Measurements from ENCODE around the gene MSH5. TPM values are rescaled to one million over a fixed set of nuclear protein-coding genes. Genes with fewer than 3 reads are reported as not detected.

The MSH5 gene
- polyA plus RNA-seq, 2 of the 4 experiments (the other 2 are of a cell fraction): 17.4 to 36.5 TPM

DNA sequence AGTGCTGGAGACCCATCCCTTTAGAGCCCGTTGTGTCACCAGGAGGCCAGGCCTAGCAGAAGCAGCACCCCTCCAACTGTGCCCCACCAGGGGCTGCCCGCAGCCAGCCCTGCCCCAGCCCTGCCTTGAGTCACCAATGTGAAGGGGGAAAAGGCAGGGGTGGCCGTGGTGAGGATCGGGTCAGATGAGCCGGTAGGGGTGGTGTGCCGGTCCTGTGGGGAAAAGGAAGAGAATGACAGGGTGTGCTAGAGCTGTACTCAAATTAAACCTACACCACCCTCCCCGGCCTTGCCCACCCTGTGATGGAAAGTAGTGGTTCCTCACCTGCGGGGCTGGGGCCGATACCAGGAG lies 25.7 kb downstream of the MSH5 start:
- H3K9me3 ChIP-seq: no peaks in the 10 kb centered on the region
- H3K4me1 ChIP-seq: no peaks in the 10 kb centered on the region
- TF ChIP-seq RNF2 (IDR thresholded peaks at IDR 0.05; ENCODE audit: borderline replicate concordance, low read depth) (no peak), CEBPB (IDR thresholded peaks at IDR 0.05) (no peak), ZFP36 (IDR thresholded peaks at IDR 0.05; ENCODE audit: borderline replicate concordance, partially characterized antibody) (no peak), CBX2 (IDR thresholded peaks at IDR 0.05; ENCODE audit: borderline replicate concordance, low read depth) (no peak), BHLHE40 (IDR thresholded peaks at IDR 0.05; ENCODE audit: low read depth, low read length) (no peak), POLR2AphosphoS2 (conservative IDR thresholded peaks at IDR 0.05; ENCODE audit: low read length) (no peak), HEYL (CRISPR knock-in tag; IDR thresholded peaks at IDR 0.05) (no peak)
- TF ChIP-seq, protein P1, sequence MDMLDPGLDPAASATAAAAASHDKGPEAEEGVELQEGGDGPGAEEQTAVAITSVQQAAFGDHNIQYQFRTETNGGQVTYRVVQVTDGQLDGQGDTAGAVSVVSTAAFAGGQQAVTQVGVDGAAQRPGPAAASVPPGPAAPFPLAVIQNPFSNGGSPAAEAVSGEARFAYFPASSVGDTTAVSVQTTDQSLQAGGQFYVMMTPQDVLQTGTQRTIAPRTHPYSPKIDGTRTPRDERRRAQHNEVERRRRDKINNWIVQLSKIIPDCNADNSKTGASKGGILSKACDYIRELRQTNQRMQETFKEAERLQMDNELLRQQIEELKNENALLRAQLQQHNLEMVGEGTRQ (IDR thresholded peaks at IDR 0.05): no peak
- TF ChIP-seq, protein P2, sequence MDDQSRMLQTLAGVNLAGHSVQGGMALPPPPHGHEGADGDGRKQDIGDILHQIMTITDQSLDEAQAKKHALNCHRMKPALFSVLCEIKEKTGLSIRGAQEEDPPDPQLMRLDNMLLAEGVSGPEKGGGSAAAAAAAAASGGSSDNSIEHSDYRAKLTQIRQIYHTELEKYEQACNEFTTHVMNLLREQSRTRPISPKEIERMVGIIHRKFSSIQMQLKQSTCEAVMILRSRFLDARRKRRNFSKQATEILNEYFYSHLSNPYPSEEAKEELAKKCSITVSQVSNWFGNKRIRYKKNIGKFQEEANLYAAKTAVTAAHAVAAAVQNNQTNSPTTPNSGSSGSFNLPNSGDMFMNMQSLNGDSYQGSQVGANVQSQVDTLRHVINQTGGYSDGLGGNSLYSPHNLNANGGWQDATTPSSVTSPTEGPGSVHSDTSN (IDR thresholded peaks at IDR 0.05): no peak
- TF ChIP-seq, protein P3, sequence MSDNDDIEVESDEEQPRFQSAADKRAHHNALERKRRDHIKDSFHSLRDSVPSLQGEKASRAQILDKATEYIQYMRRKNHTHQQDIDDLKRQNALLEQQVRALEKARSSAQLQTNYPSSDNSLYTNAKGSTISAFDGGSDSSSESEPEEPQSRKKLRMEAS (IDR thresholded peaks at IDR 0.05): no peak
- TF ChIP-seq, protein P4, sequence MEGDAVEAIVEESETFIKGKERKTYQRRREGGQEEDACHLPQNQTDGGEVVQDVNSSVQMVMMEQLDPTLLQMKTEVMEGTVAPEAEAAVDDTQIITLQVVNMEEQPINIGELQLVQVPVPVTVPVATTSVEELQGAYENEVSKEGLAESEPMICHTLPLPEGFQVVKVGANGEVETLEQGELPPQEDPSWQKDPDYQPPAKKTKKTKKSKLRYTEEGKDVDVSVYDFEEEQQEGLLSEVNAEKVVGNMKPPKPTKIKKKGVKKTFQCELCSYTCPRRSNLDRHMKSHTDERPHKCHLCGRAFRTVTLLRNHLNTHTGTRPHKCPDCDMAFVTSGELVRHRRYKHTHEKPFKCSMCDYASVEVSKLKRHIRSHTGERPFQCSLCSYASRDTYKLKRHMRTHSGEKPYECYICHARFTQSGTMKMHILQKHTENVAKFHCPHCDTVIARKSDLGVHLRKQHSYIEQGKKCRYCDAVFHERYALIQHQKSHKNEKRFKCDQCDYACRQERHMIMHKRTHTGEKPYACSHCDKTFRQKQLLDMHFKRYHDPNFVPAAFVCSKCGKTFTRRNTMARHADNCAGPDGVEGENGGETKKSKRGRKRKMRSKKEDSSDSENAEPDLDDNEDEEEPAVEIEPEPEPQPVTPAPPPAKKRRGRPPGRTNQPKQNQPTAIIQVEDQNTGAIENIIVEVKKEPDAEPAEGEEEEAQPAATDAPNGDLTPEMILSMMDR (IDR thresholded peaks at IDR 0.05): no peak
- no peak overlapping the region for H3K27ac ChIP-seq
- H3K4me3 ChIP-seq: no peak overlapping the region
- H3K4me2 ChIP-seq: no peak overlapping the region
- FAIRE-seq (no peak), ATAC-seq (no peak), DNase-seq (ENCODE audit: low read depth in 1 of 2, low spot score in 1 of 2) (no peak)
- 90% methylated on average over 9 of the region's 9 CpGs for WGBS (ENCODE audit: missing lambda C conversion rate)
- CTCF ChIA-PET: interaction anchor here (1.5 to 1.6 kb wide), 2 partner anchors 9 to 36 kb away, joined by 4 to 6 read pairs; partner anchors contain the start of gene DDAH2
- POLR2A ChIA-PET: no interaction called here

DNA sequence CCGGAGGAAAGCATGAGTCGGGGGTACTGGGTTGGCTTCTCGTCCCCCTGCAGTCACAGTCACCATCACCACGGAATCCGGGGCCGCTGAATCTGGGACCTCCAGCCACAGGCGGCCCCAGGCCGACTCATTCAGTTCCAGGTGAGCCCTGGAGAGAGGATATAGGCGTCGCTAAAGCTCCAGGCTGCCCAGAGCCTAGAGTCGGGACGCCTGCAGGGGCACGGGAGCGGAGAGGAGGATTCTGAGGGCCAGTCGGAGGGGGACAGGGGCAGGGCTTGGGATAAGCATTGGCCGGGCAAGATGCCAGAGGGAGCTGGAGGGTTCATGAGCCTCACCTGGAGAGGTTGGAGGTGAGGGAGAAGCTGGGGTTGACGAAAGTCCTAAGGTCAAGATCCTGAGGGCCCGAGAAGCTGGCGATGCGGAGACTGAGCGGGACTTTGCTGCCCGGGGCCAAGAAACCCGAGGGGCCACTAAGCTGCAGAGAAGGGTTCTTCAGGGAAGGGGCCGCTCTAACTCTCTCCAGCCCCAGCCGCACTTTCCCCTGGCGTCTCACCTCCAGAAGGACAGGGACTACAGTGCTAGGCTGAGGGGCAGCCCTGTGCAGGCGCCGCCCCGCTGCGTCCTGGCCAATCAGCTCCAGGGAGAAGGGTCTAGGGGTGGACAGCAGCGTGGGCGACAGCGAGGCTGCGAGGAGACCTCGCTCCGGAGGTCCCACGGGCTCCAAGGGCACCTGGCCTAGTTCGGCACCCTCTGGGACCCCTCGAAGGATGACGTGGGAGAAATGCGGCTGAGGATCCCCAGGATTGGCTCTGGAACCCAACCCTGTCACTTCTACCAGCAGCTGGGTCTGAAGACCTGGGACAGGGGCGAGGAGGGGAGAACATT lies 26.3 kb downstream of the MSH5 start:
- Histone ChIP-seq H3K4me1 (no peaks in the 10 kb centered on the region), H3K4me3 (no peak overlapping the region), H3K27ac (no peak overlapping the region), H3K9me3 (no peaks in the 10 kb centered on the region), H3K4me2 (no peak overlapping the region)
- CTCF ChIA-PET: interaction anchor here (0.7 to 1.7 kb wide), 6 partner anchors 9 to 36 kb away, joined by 3 to 6 read pairs (median 4); partner anchors contain the start of genes DDAH2 and VWA7
- ATAC-seq (no peak), DNase-seq (ENCODE audit: low read depth in 1 of 2, low spot score in 1 of 2) (no peak), FAIRE-seq (no peak)
- 88% methylated on average over 23 of the region's 42 CpGs for WGBS (ENCODE audit: missing lambda C conversion rate)
- POLR2A ChIA-PET: no interaction called here
- TF ChIP-seq RNF2 (IDR thresholded peaks at IDR 0.05; ENCODE audit: borderline replicate concordance, low read depth) (no peak), PHF8 (IDR thresholded peaks at IDR 0.05; ENCODE audit: borderline replicate concordance, low read depth) (no peak), CHD2 (IDR thresholded peaks at IDR 0.05; ENCODE audit: low read length, partially characterized antibody) (no peak), NPAS2 (CRISPR knock-in tag; IDR thresholded peaks at IDR 0.05; ENCODE audit: borderline replicate concordance) (no peak), KDM1A (IDR thresholded peaks at IDR 0.05; ENCODE audit: low read depth) (no peak), ZC3H11A (IDR thresholded peaks at IDR 0.05) (no peak), FOSL2 (IDR thresholded peaks at IDR 0.05) (no peak), FOSL2 (CRISPR knock-in tag; IDR thresholded peaks at IDR 0.05) (no peak), SMC3 (IDR thresholded peaks at IDR 0.05) (no peak), JUNB (IDR thresholded peaks at IDR 0.05) (no peak), CBX8 (IDR thresholded peaks at IDR 0.05) (no peak), TP53 (CRISPR knock-in tag; IDR thresholded peaks at IDR 0.05) (no peak), CBX2 (IDR thresholded peaks at IDR 0.05; ENCODE audit: borderline replicate concordance, low read depth) (no peak), GATA3 (IDR thresholded peaks at IDR 0.05; ENCODE audit: borderline replicate concordance) (no peak), CHD4 (IDR thresholded peaks at IDR 0.05; ENCODE audit: borderline replicate concordance) (no peak)
- TF ChIP-seq, protein P5, sequence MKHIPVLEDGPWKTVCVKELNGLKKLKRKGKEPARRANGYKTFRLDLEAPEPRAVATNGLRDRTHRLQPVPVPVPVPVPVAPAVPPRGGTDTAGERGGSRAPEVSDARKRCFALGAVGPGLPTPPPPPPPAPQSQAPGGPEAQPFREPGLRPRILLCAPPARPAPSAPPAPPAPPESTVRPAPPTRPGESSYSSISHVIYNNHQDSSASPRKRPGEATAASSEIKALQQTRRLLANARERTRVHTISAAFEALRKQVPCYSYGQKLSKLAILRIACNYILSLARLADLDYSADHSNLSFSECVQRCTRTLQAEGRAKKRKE (CRISPR knock-in tag; IDR thresholded peaks at IDR 0.05; ENCODE audit: low read depth): no peak
- TF ChIP-seq, protein P6, sequence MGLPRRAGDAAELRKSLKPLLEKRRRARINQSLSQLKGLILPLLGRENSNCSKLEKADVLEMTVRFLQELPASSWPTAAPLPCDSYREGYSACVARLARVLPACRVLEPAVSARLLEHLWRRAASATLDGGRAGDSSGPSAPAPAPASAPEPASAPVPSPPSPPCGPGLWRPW (IDR thresholded peaks at IDR 0.05): no peak
- TF ChIP-seq, protein P2 (IDR thresholded peaks at IDR 0.05): no peak

Data from A549 (cell line).